GM21526 (cell line): Measurements from ENCODE around the gene MTCH1.
"Not testable (repeated sequence)": the region's sequence is repeated elsewhere in the genome, so short reads cannot be mapped to it uniquely, and the experiment has no call there.

Source experiments
- ATAC-seq: cut with Tn5 transposase; IDR thresholded peaks from one replicate; pipeline ENCODE4 v1.9.1; 2021; ENCODE audit warnings: moderate library complexity; ENCODE audit not compliant: unreplicated experiment, low FRiP score

The MTCH1 gene

DNA sequence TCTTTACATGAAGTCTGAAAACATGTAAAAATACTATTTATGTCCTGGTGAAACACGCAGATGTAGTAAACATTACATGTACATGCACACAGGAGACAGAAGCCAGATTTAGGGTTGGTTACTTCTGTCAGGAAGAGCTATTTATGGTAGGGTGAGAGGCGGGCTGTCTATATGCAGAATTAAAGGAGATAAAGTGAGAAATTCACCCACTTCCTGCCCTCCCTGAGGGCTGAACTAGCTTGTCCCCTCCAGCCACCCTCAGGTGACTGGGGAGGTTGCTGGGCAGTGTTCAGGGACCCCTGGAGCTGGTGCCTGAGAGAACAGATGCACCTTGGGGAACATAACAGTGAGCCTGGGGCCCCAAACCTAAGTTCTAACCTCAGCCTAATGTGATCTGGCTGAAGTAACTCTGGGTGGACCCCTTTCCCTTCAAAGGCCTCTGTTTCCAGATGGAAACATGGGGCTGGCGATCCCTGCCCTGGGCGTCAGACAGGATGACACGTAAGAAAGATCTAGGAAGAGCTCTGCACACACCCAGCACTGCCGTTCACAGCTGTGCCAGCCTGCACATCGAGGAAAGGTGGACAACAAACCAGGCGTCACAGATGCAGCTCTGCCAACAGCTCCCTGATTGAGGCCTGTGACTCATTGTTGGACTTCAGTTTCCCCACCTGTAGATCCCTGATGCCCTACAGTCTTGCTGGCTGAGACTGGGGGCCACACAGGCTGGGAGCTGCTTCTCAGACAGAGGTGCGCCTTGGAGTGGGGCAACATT lies 30.1 kb downstream of the MTCH1 start:
- no peak for ATAC-seq

- ATAC-seq: no peak
Observed at GRCh38 chr6:36955136-36955535, 30.9 kb downstream of the MTCH1 start.

DNA sequence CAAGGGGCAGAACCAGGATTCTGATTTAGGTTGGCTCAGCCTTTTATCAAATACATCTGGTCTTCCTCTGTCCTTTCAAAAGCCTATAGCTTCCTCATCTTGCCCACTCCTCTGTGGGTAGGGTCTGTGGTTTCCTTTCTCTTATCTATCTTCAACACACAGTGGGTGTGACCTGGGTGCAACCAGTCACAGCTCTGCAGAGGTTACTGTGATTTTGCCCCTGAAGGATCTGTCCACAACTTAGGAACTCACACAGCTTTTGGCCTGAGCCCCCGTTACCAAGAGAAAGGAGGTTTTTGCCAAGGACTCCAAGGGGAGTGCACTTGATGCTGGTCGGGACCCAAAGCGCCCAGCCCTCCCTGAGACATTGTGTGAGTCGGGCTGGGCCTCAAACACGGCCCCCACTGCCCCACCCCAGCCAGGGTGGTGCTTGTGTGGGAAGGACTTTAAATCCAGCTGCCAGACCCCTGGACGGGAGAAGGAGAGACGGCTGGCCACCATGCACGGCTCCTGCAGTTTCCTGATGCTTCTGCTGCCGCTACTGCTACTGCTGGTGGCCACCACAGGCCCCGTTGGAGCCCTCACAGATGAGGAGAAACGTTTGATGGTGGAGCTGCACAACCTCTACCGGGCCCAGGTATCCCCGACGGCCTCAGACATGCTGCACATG lies 31.6 kb downstream of the MTCH1 start, which contains the start of gene PI16:
Gene PI16 (plus strand): TSS at position 477 of the 670 bp plus-strand sequence. CDS start 23 bp downstream, at position 500.
- ATAC-seq: no peak

DNA sequence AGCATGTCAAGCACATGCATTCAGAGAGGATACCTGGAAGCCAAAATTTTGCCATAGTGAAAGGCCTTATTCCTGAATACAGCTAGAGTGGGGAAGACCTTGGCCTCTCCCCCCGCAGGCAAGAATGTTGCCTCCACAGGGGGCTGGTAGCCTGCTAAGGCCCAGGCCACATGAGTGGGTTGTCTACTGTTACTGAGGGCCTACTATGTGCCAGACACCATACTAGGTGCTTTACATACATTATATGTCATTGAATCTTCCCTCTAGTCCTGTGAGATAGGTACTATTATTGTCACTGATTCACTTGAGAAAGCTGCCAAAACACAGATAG lies 32.1 kb downstream of the MTCH1 start:
- ATAC-seq: no peak

DNA sequence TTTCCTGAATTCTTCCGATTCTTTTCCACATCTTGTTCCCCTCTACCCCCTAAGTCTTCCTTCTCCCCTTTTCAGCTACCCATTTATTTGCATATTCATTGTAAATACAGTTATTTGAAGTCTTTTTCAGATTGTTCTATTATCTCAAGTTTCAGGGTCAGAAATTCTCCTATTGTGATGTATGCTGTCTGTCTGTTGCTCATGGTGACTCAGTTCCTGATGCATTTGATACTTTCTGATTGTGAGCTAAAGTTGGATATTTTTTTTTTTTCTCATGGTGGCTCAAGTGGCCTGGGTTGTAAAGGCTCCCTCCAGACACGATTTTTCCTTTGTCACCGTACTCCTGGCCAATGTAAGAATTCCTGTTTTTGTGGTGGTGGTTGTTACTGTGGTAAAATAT lies 36.4 kb downstream of the MTCH1 start:
- ATAC-seq: no peak

DNA sequence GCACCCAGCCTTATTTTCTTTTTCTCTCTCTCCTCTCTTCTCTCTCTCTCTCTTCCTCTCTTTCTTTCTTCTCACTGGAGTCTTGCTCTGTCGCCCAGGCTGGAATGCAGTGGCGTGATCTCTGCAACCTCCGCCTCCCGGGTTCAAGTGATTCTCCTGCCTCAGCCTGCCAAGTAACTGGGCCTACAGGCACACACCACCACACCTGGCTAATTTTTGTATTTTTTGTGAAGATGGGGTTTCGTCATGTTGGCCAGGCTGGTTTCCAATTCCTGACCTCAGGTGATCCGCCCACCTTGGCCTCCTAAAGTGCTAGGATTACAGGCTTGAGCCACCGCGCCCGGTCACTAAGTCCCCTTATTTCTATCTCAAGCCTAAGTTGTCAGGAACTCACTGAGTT lies 36.9 kb downstream of the MTCH1 start:
- ATAC-seq: not testable (repeated sequence)

DNA sequence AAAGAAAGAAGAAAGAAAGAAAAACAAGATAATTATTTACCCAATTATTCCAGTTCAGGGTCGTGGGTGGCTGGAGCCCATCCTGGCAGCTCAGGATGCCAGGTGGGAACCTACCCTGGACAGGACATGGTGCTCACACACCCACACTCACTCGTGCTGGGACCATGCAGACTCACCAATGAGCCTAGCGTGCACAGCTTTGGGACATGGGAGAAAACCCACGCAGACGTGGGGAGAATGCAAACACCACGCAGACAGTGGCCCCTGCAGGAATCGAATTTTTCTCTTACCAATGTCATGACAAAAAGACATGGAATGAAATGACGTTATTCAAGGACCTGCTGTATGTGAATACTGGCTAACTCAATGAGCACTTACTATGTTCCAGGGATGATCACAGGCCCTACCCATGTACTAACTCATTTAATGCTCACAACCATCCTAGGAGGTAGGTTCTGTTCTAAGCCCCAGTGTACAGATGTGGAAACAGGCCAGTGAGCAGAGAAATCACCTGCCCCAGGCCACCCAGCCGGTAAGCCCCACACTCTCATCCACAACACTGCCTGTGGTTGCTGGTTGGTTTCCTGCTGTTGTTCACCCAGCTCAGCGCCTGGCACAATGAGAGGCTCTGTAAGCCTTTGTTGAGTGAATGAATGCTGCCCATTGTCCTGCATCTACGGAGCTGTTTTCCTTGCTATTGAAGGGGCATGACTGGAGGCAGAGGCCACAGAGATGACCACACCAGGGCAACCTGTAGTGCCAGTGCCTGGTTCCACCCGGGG lies 38.2 kb downstream of the MTCH1 start:
- ATAC-seq: no peak

GRCh38 chr6:36946526-36946925 lies 39.5 kb downstream of the MTCH1 start:
- ATAC-seq: no peak

DNA sequence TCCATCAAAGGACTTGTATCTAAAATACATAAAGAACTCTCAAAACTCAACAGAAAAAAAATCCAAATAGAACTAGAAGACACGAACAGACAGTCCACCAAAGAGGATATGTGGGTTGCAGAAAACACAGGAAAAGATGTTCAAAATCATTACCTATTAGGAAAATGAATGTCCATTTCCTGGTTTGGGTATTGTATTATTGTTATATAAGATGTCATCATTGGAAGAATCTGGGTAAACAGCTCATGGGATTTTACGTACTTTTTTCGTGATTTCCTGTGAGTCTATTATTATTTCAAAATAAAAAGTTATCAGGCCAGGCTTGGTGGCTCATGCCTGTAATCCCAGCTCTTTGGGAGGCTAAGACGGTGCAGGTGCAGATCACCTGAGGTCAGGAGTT lies 40.7 kb downstream of the MTCH1 start:
- no peak for ATAC-seq

DNA sequence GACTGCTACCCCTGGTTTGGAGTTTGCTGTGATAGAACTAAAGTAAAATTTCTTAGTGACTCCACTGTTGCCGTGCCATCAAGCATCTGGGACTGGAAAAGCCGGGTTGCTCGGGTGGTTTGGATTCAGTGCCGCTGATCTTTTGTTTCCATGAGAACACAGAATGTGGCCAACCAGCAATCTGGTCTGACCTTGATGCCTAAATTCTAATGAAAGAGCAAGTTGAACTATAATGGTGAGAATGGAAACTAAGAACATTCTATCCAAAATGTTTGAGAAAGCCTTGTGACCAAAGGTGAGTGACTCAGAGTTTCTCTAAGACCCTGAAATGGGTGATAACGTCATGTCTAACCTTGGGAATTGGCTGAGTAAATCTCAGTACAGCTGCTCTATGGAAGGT lies 41.3 kb downstream of the MTCH1 start:
- ATAC-seq: no peak

DNA sequence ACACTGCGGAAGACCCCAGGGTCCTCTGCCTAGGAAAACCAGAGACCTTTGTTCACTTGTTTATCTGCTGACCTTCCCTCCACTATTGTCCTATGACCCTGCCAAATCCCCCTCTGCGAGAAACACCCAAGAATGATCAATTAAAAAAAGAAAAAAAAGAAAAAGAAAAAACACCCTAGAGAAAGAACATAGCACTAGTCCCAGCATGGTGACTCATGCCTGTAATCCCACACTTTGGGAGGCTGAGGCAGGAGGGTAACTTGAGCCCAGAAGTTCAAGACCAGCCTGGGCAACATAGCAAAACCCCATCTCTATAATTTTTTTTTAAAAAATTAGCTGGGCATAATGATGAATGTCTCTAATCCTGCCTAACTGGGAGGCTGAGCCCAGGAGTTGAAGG lies 43.7 kb downstream of the MTCH1 start:
- ATAC-seq: not testable (repeated sequence)

DNA sequence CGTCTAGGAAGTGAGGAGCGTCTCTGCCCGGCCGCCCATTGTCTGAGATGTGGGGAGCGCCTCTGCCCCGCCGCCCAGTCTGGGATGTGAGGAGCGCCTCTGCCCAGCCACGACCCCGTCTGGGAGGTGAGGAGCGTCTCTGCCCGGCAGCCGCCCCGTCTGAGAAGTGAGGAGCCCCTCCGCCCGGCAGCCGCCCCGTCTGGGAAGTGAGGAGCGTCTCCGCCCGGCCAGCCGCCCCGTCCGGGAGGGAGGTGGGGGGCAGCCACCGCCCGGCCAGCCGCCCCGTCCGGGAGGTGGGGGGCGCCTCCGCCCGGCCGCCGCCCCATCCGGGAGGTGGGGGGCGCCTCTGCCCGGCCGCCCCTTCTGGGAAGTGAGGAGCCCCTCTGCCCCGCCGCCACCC lies 44.4 kb downstream of the MTCH1 start:
- not testable (repeated sequence) for ATAC-seq

DNA sequence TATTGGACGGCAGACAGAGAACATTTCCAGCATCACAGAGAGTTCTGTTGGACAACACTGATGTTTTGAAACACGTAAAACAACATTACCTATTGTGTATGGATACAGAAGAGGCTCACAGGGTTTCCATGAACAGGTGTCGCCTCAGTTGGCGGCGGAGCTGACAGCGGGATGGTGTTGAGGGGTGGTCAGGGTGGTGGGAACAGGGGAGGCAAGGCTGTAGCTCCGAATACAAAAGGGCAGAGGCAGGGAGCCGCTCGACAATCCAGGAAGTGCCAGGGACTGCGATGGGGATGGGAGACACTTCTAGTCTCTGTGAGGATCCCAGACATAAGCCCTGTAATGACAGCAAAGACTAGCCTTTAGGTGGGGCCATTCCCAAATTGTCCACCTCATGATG lies 46.0 kb downstream of the MTCH1 start:
- no peak for ATAC-seq

- not testable (repeated sequence) for ATAC-seq
Observed at GRCh38 chr6:36939005-36939404, 47.0 kb downstream of the MTCH1 start.

- ATAC-seq: no peak
Observed at GRCh38 chr6:36938536-36938935, 47.5 kb downstream of the MTCH1 start.

DNA sequence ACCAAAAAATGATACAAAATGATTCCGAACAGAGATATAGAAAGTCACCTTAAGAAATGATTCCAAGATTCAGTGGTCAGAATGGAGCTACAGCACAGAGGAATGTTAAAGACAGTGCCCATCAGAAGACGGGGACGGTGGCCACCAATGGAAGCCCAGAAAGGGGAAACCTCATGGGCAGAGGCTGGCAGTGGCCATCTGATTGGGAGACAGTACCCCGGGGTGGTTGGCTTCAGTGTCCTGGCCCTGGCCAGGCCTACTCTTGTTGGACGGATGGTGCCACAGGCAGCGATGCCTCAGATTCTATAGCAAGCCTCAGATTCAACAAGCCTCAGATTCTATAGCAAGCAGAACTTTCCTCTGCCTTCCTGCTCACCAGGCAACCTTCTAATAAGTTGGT lies 48.1 kb downstream of the MTCH1 start:
- no peak for ATAC-seq

GRCh38 chr6:36936824-36937223 lies 49.2 kb downstream of the MTCH1 start:
- ATAC-seq: no peak

- no peak for ATAC-seq
Observed at GRCh38 chr6:36934901-36935300, 51.1 kb downstream of the MTCH1 start.

DNA sequence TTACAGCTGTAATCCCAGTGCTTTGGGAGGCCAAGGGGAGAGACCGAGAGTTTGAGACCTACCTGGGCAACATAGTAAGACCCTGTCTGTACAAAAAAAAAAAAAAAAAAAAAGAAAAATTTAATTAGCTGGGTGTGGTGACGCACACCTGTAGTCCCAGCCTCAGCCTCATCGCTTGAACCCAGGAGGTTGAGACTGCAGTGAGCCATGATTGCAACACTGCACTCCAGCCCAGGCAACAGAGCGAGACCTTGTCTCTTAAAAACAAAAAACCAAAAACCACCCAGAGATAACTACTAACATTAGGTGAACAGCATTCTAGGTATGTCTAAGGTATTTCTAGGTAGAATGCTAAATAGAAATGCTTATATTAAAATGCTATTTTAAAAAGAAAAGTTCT lies 52.5 kb downstream of the MTCH1 start:
- ATAC-seq: no peak

DNA sequence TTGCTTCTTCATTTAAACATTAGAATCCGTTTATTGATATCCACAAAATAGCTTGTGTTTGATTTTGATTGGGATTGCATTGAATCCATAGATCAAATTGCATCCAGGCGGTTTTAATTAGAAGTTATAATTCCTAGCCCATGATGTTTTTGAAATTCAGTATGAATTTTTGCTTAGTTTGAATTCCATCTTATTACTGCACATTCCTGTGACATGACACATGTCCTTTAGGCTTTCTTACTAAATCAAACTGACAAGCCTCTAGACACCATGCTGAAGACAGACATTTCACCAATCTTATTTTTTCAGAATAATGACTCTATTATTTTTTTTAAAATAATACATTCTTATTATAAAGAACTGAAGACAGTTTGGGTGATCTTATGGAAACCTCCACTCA lies 52.9 kb downstream of the MTCH1 start:
- no peak for ATAC-seq

- ATAC-seq: no peak
Observed at GRCh38 chr6:36930483-36930882, 55.5 kb downstream of the MTCH1 start.
